Mucosa of stomach (tissue), 1 donor: ENCODE results near the gene AQP6.

ENCODE experiments used
- H3K27me3 ChIP-seq: one replicate; pipeline ENCODE4 v1.7.0; 2013; ENCODE audit warnings: mild to moderate bottlenecking, low read length; ENCODE audit not compliant: control insufficient read depth, insufficient read depth
- H3K36me3 ChIP-seq: one replicate; pipeline ENCODE4 v1.7.0; 2013; ENCODE audit warnings: low read length; ENCODE audit not compliant: control insufficient read depth, insufficient read depth
- H3K4me1 ChIP-seq: one replicate; pipeline ENCODE4 v1.7.0; 2013; ENCODE audit warnings: mild to moderate bottlenecking, low read length; ENCODE audit not compliant: control insufficient read depth, insufficient read depth
- H3K4me3 ChIP-seq: one replicate; pipeline ENCODE4 v1.7.0; 2013; ENCODE audit warnings: low read length
- H3K9ac ChIP-seq: one replicate; pipeline ENCODE4 v1.7.0; 2013; ENCODE audit warnings: mild to moderate bottlenecking, low read length, moderate library complexity
- H3K9me3 ChIP-seq: one replicate; pipeline ENCODE4 v1.7.0; 2013; ENCODE audit warnings: mild to moderate bottlenecking, low read length, moderate library complexity; ENCODE audit not compliant: control insufficient read depth
- donor health status: Pancreatic carcinoma.

The AQP6 gene

GRCh38 chr12:49962861-49963765 lies 9.6 kb upstream of the AQP6 start:
- Histone ChIP-seq H3K4me1 (peaks cover 47% of the 10 kb centered on the region), H3K27me3 (peaks cover 73% of the 10 kb centered on the region), H3K36me3 (no peaks in the 10 kb centered on the region), H3K9ac (peak overlapping the region; percentile 40), H3K4me3 (no peak overlapping the region), H3K9me3 (no peaks in the 10 kb centered on the region)

GRCh38 chr12:49963976-49964815 lies 8.6 kb upstream of the AQP6 start:
- H3K9ac ChIP-seq: peak overlapping the region; percentile 20
- H3K27me3 ChIP-seq: peaks cover 74% of the 10 kb centered on the region
- no peaks in the 10 kb centered on the region for H3K9me3 ChIP-seq
- no peaks in the 10 kb centered on the region for H3K36me3 ChIP-seq
- no peak overlapping the region for H3K4me3 ChIP-seq
- peaks cover 54% of the 10 kb centered on the region for H3K4me1 ChIP-seq

- Histone ChIP-seq H3K9me3 (no peaks in the 10 kb centered on the region), H3K4me1 (peaks cover 46% of the 10 kb centered on the region), H3K4me3 (no peak overlapping the region), H3K27me3 (peaks cover 69% of the 10 kb centered on the region), H3K36me3 (no peaks in the 10 kb centered on the region), H3K9ac (no peak overlapping the region)
These were observed 7.7 kb upstream of the AQP6 start for GRCh38 chr12:49964849-49965624.

- no peak overlapping the region for H3K9ac ChIP-seq
- no peaks in the 10 kb centered on the region for H3K36me3 ChIP-seq
- H3K4me1 ChIP-seq: peaks cover 38% of the 10 kb centered on the region
- H3K4me3 ChIP-seq: no peak overlapping the region
- H3K9me3 ChIP-seq: no peaks in the 10 kb centered on the region
- peaks cover 61% of the 10 kb centered on the region for H3K27me3 ChIP-seq
These were observed 6.9 kb upstream of the AQP6 start for GRCh38 chr12:49965836-49966235.

GRCh38 chr12:49966511-49967041 lies 6.2 kb upstream of the AQP6 start:
- H3K4me3 ChIP-seq: no peak overlapping the region
- no peaks in the 10 kb centered on the region for H3K9me3 ChIP-seq
- no peaks in the 10 kb centered on the region for H3K36me3 ChIP-seq
- no peak overlapping the region for H3K9ac ChIP-seq
- peaks cover 54% of the 10 kb centered on the region for H3K27me3 ChIP-seq
- peaks cover 36% of the 10 kb centered on the region for H3K4me1 ChIP-seq

- Histone ChIP-seq H3K9ac (peak overlapping the region; percentile 28), H3K36me3 (no peaks in the 10 kb centered on the region), H3K9me3 (no peaks in the 10 kb centered on the region), H3K27me3 (peaks cover 49% of the 10 kb centered on the region), H3K4me1 (peaks cover 36% of the 10 kb centered on the region), H3K4me3 (no peak overlapping the region)
These were observed 5.5 kb upstream of the AQP6 start for GRCh38 chr12:49967042-49967776.

GRCh38 chr12:49967777-49968250 lies 4.9 kb upstream of the AQP6 start:
- H3K9ac ChIP-seq: no peak overlapping the region
- H3K27me3 ChIP-seq: peaks cover 44% of the 10 kb centered on the region
- H3K36me3 ChIP-seq: no peaks in the 10 kb centered on the region
- H3K4me3 ChIP-seq: no peak overlapping the region
- H3K9me3 ChIP-seq: no peaks in the 10 kb centered on the region
- H3K4me1 ChIP-seq: peaks cover 31% of the 10 kb centered on the region

- no peaks in the 10 kb centered on the region for H3K9me3 ChIP-seq
- H3K9ac ChIP-seq: no peak overlapping the region
- peaks cover 25% of the 10 kb centered on the region for H3K4me1 ChIP-seq
- H3K4me3 ChIP-seq: no peak overlapping the region
- peaks cover 38% of the 10 kb centered on the region for H3K27me3 ChIP-seq
- no peaks in the 10 kb centered on the region for H3K36me3 ChIP-seq
These were observed 4.3 kb upstream of the AQP6 start for GRCh38 chr12:49968471-49968870.

- Histone ChIP-seq H3K9me3 (no peaks in the 10 kb centered on the region), H3K4me1 (peaks cover 22% of the 10 kb centered on the region), H3K36me3 (no peaks in the 10 kb centered on the region), H3K27me3 (peaks cover 32% of the 10 kb centered on the region), H3K9ac (no peak overlapping the region), H3K4me3 (no peak overlapping the region)
These were observed 3.7 kb upstream of the AQP6 start for GRCh38 chr12:49969027-49969426.

GRCh38 chr12:49969651-49970429 lies 2.9 kb upstream of the AQP6 start:
- Histone ChIP-seq H3K27me3 (peaks cover 24% of the 10 kb centered on the region), H3K4me1 (peaks cover 29% of the 10 kb centered on the region), H3K9me3 (no peaks in the 10 kb centered on the region), H3K36me3 (no peaks in the 10 kb centered on the region), H3K4me3 (no peak overlapping the region), H3K9ac (no peak overlapping the region)
